Fibroblast of mammary gland (primary cell): ENCODE results near the gene MARCKSL1.

Experiments used
- DNase-seq: peaks from one replicate; pipeline ENCODE4 v3.0.0-alpha.2; 2010; ENCODE audit warnings: low read depth
- H3K4me3 ChIP-seq: 2 replicates; pipeline ENCODE4 v1.5.1; 2011; ENCODE audit warnings: low read depth, mild to moderate bottlenecking, low read length, moderate library complexity; ENCODE audit not compliant: control insufficient read depth
- CTCF ChIP-seq: conservative IDR thresholded peaks from 2 replicates; pipeline ENCODE4 v1.5.1; 2011; ENCODE audit warnings: low read depth, low read length, inconsistent platforms; ENCODE audit not compliant: control insufficient read depth, insufficient read depth

Gene MARCKSL1

GRCh38 chr1:32335790-32336590 is at the start of gene MARCKSL1:
Gene MARCKSL1, minus strand, starts transcription at chr1:32336233. Its CDS starts 200 bp downstream, at chr1:32336033.
- TF ChIP-seq CTCF, result no peak

GRCh38 chr1:32380057-32380456 is 44.0 kb upstream of the MARCKSL1 start:
- H3K4me3 ChIP-seq, result no peak overlapping the region
- DNase-seq, result no peak
- TF ChIP-seq CTCF, result no peak

More at GRCh38 chr1:32335790-32336590, at the start of gene MARCKSL1:
- DNase-seq, result peak; percentile 29
- peak within 1 kb of the TSS; percentile 40 for H3K4me3 ChIP-seq

DNA sequence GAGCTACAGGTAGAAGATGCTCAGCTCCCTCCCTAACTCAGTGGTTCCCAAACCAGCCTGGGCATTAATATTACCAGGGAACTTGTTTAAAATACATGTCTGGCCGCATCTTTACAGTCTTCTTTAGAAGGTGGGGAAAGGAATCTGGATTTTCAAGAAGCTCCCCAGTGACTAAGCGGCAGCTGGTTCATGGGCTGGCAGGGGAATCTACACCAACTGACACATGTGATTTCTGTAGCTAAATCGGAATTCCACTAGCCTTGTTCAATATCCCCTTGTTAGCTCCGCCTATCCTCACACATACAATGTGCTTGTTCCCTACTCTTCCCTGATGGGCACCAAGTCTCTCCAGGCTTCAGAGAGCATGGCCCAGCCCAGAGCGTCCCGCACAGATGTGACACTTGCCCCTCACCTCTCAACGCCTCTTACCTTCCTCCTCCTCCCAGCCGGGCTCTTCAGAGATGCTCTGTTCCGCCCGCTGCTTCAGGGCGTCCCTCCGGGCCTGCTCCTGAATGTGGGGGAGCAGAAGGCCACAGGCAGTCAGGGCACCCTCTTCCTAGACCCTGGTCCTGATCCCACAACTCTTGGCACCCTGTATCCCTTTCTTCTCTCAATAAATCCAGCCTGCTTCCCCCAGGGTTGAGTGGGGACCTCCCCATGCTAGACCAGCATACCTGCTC is 41.6 kb upstream of the MARCKSL1 start:
- H3K4me3 ChIP-seq, result no peak overlapping the region

GRCh38 chr1:32376199-32376598 is 40.2 kb upstream of the MARCKSL1 start:
- TF ChIP-seq CTCF, result no peak
- H3K4me3 ChIP-seq, result no peak overlapping the region
- DNase-seq, result no peak

More for the DNA sequence above, 41.6 kb upstream of the MARCKSL1 start:
- TF ChIP-seq CTCF, result no peak
- DNase-seq, result no peak

- TF ChIP-seq CTCF, result no peak
- no peak overlapping the region for H3K4me3 ChIP-seq
- DNase-seq, result no peak
Observed at GRCh38 chr1:32373996-32374592, 38.1 kb upstream of the MARCKSL1 start.

GRCh38 chr1:32372149-32372756 is 36.2 kb upstream of the MARCKSL1 start:
- no peak overlapping the region for H3K4me3 ChIP-seq
- no peak for TF ChIP-seq CTCF
- DNase-seq, result no peak
